ENCODE measurements around the gene DNAJC12.

- TF ChIP-seq REST (IDR thresholded peaks at IDR 0.05; ENCODE audit: low read depth) (no peak), EP300 (IDR thresholded peaks at IDR 0.05; ENCODE audit: borderline replicate concordance) (no peak), CEBPB (IDR thresholded peaks at IDR 0.05) (no peak), RAD21 (IDR thresholded peaks at IDR 0.05; ENCODE audit: low read depth) (no peak), TAF1 (IDR thresholded peaks at IDR 0.05; ENCODE audit: low read depth) (no peak), USF1 (IDR thresholded peaks at IDR 0.05) (no peak), CREB1 (IDR thresholded peaks at IDR 0.05; ENCODE audit: low read depth) (no peak), TEAD4 (IDR thresholded peaks at IDR 0.05) (no peak), NFIC (IDR thresholded peaks at IDR 0.05) (no peak), FOXM1 (IDR thresholded peaks at IDR 0.05; ENCODE audit: borderline replicate concordance, low read depth) (no peak), ZBTB7A (IDR thresholded peaks at IDR 0.05; ENCODE audit: low read depth) (no peak), TCF12 (IDR thresholded peaks at IDR 0.05; ENCODE audit: low read depth) (no peak)
Observed at GRCh38 chr10:67861750-67862432, 23.9 kb upstream of the DNAJC12 start.

Measured in Ishikawa (cell line).